HG03097 (cell line): ENCODE results near the gene MPHOSPH9.

Source experiments
- ATAC-seq: cut with Tn5 transposase; IDR thresholded peaks from one replicate; pipeline ENCODE4 v1.9.1; 2021; ENCODE audit not compliant: unreplicated experiment, low FRiP score

MPHOSPH9 gene

GRCh38 chr12:123232807-123233504 lies at the start of gene MPHOSPH9, which contains the start of gene MTRFR:
Gene MPHOSPH9, minus strand, starts transcription at chr12:123233141. Its CDS starts 2,777 bp downstream, at chr12:123230364.
Gene MTRFR, plus strand, starts transcription at chr12:123233436. Its CDS starts 20,239 bp downstream, at chr12:123253675.
- ATAC-seq = peak; percentile 79

- no peak for ATAC-seq
These were observed 49.2 kb upstream of the MPHOSPH9 start for GRCh38 chr12:123282111-123282510.

GRCh38 chr12:123280971-123281370 lies 48.0 kb upstream of the MPHOSPH9 start:
- no peak for ATAC-seq

- ATAC-seq = peak; percentile 83
These were observed 45.2 kb upstream of the MPHOSPH9 start for GRCh38 chr12:123278101-123278627.

GRCh38 chr12:123273166-123273565 lies 40.2 kb upstream of the MPHOSPH9 start:
- no peak for ATAC-seq

GRCh38 chr12:123271001-123271668 lies 38.2 kb upstream of the MPHOSPH9 start:
- ATAC-seq = no peak

GRCh38 chr12:123270214-123271000 lies 37.5 kb upstream of the MPHOSPH9 start:
- no peak for ATAC-seq

GRCh38 chr12:123269896-123270213 lies 36.9 kb upstream of the MPHOSPH9 start:
- no peak for ATAC-seq

GRCh38 chr12:123269395-123269892 lies 36.5 kb upstream of the MPHOSPH9 start:
- no peak for ATAC-seq

GRCh38 chr12:123268850-123269249 lies 35.9 kb upstream of the MPHOSPH9 start:
- no peak for ATAC-seq

- no peak for ATAC-seq
These were observed 35.3 kb upstream of the MPHOSPH9 start for GRCh38 chr12:123267991-123268843.

GRCh38 chr12:123267335-123267920 lies 34.5 kb upstream of the MPHOSPH9 start:
- ATAC-seq = no peak

- ATAC-seq = no peak
These were observed 33.8 kb upstream of the MPHOSPH9 start for GRCh38 chr12:123266679-123267277.

- no peak for ATAC-seq
These were observed 33.1 kb upstream of the MPHOSPH9 start for GRCh38 chr12:123265851-123266678.

GRCh38 chr12:123264642-123265041 lies 31.7 kb upstream of the MPHOSPH9 start:
- no peak for ATAC-seq

GRCh38 chr12:123263196-123263817 lies 30.4 kb upstream of the MPHOSPH9 start:
- no peak for ATAC-seq

GRCh38 chr12:123261196-123261595 lies 28.3 kb upstream of the MPHOSPH9 start:
- no peak for ATAC-seq

- ATAC-seq = no peak
These were observed 27.1 kb upstream of the MPHOSPH9 start for GRCh38 chr12:123260081-123260480.
